Measurements from ENCODE around the gene SOX30.
"Not testable (repeated sequence)": the region's sequence is repeated elsewhere in the genome, so short reads cannot be mapped to it uniquely, and the experiment has no call there.

Gene SOX30

DNA sequence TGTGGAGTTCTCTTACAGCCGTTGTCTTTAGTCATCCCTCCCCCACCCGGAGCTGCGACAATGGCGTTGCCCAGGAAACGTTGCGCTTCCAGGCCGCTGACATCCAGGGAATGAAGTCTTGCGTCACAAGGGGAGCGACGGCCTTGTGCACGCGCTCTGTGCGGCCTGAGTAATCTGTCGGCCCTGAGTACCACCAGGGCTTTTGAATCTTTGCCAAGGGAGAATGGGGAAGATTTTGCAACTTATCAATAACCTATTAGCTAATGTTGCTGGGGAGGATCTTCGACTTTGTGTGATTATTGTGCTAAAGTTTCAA lies at the start of gene SOX30:
SOX30 (minus strand) TSS at position 62 of the 316 bp plus-strand sequence. CDS start 360 bp downstream, outside the sequence.
- no peak for DNase-seq

GRCh38 chr5:157698674-157699073 lies 46.4 kb upstream of the SOX30 start:
- DNase-seq: not testable (repeated sequence)

DNA sequence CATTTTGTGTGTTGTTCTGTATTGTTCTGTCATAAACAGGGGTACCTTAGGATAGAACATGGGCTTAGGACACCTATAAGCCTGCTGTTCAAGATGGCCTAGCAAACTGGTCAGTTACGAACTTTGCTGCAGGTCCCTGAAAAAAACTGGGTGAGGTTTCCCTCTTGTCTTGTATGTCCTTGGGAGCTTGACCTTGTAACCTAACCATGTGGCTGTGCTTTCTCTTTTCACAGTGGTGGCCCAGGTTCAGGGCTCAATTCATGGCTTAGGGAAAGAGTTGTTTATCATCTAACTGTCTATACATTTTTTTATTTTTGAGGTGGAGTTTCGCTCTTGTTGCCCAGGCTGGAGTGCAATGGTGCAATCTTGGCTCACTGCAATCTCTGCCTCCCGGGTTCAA lies 43.9 kb upstream of the SOX30 start:
- DNase-seq: not testable (repeated sequence)

- not testable (repeated sequence) for DNase-seq
These were observed 41.6 kb upstream of the SOX30 start for GRCh38 chr5:157693816-157694215.

- DNase-seq: peak in 1 of 4 experiments; percentile 9
These were observed 38.6 kb upstream of the SOX30 start for GRCh38 chr5:157690690-157691433.

DNA sequence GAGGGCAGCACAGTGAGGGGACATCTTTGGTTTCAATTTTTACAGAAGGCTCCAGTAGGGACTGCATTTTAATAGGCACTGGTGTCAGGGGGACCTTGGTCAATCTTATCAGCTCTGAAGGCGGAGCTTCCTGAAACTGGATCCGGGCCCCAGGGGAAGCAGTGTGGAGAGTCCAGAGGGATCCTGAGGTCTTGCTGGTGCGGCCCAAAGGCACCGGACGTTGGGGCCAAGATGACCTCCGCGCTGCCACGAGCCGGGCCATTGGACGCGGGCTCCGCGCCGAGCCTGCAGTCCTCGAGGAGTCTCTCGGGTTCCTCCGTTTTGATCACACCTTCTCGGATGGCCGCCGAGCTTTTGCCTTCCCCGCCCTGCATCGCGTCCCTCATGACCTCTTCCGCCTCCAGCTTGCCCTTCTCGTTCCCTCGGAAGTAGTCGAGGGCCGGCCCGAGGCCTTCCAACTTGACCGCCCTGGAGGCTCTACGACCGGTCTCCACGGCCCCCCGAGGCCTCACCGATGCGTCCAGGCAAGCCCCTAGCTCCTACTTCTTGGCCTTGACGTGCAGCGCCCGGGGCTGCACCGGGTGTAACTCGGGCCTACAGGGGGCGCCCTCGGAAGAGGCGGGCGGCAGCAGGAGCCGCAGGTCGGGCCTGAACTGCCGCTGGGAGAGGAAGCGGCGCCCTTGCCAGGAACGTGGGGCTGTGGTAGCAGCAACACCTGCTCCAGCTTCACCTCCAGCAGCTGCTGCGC lies 37.9 kb upstream of the SOX30 start:
- DNase-seq: peak in 1 of 4 experiments; percentile 10

DNA sequence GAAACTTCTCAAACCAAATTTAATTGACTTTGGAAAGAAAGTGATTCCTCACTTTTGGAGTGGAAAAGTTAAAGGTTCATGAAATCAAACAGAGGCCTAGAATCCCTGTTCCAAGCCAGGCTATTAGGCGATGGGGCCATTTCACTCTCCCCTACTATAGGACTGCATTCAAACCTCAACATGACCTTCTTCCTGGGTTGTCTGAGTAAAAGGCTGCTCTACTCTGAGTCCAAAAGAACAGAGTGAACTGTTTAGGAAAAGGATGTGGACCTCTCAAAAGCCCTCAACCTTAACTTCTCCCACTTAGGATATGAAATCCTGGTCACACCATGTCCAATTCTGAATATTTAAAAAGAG lies 34.9 kb upstream of the SOX30 start:
- no peak for DNase-seq

GRCh38 chr5:157686276-157687197 lies 34.3 kb upstream of the SOX30 start:
- DNase-seq: not testable (repeated sequence)

- no peak for DNase-seq
These were observed 30.0 kb upstream of the SOX30 start for GRCh38 chr5:157682257-157682656.

GRCh38 chr5:157681048-157681447 lies 28.8 kb upstream of the SOX30 start:
- DNase-seq: no peak

GRCh38 chr5:157680239-157680638 lies 28.0 kb upstream of the SOX30 start:
- no peak for DNase-seq

GRCh38 chr5:157679801-157680200 lies 27.6 kb upstream of the SOX30 start:
- no peak for DNase-seq

- DNase-seq: no peak
These were observed 25.7 kb upstream of the SOX30 start for GRCh38 chr5:157677931-157678330.

- not testable (repeated sequence) for DNase-seq
These were observed 22.1 kb upstream of the SOX30 start for GRCh38 chr5:157674351-157674750.

- no peak for DNase-seq
These were observed 20.7 kb upstream of the SOX30 start for GRCh38 chr5:157672976-157673375.

DNA sequence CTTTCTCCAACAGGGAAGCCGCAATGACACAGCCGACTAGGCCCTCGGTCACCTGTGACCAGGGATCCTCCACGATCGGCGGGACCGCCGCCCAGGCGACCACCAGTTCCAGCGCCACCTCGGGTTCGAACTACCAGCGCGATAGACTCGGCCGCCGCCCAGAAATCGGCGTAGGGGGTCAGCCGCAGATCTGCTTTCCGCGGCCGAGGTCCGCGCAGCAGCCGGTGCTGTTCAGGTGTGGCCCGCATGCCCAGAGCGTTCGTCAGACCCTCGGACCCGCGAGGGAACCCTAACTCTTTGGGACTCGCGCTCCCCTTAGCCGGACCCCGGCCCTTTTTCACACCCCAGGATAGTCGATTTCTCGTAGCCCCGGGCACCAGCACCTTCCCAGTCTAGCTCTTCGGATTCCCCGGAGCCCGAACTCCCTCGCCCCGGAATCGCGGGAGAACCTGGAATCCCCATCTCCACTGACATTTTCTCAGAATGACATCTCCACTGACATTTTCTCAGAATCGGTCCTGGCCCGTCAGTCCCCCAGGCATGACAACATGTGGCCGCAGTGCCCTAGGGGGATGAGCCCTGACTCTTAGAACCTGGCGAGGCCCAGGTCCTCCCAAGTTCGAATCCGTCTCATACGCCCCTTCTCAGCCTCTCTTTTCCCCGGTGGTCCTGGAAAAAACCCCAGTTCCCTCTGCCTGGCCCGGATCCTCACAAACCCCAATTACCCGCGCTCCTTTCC lies 19.5 kb upstream of the SOX30 start:
- DNase-seq: no peak

GRCh38 chr5:157670662-157671591 lies 18.7 kb upstream of the SOX30 start, which contains the start of gene C5orf52:
C5orf52 (plus strand) TSS chr5:157671533; CDS start chr5:157671615, 82 bp downstream.
- no peak for DNase-seq

GRCh38 chr5:157669701-157670097 lies 17.5 kb upstream of the SOX30 start:
- no peak for DNase-seq

GRCh38 chr5:157668356-157668755 lies 16.1 kb upstream of the SOX30 start:
- no peak for DNase-seq

GRCh38 chr5:157665467-157666070 lies 13.3 kb upstream of the SOX30 start:
- no peak for DNase-seq

All from activated naive CD4-positive, alpha-beta T cell (primary cell).